ENCODE measurements around the gene TNFRSF1B. TPM values are rescaled to one million over a fixed set of nuclear protein-coding genes. Genes with fewer than 3 reads are reported as not detected.

Gene TNFRSF1B
- polyA plus RNA-seq, 3 donors, result 436 to 761 (median 450) TPM

GRCh38 chr1:12123172-12123571 is 43.6 kb upstream of the TNFRSF1B start:
- H4K20me1 ChIP-seq (ENCODE audit: insufficient read depth, low read length), result no peaks in the 10 kb centered on the region
- 75% methylated on average over 4 of the region's 8 CpGs for WGBS (ENCODE audit: insufficient coverage)
- no peak for DNase-seq
- no peaks in the 10 kb centered on the region for H3K9me3 ChIP-seq (replicated peaks in 1 of 2; ENCODE audit: control insufficient read depth in 1 of 2, insufficient read depth in 1 of 2, low read length in 2 of 2)
- no peak overlapping the region for H3K4me2 ChIP-seq (replicated peaks; ENCODE audit: extremely low read depth, low read length, poor library complexity, severe bottlenecking)
- H3K4me1 ChIP-seq (ENCODE audit: control insufficient read depth in 1 of 2, insufficient read depth in 2 of 2, low read length in 2 of 2), result peaks cover 34 to 35% of the 10 kb centered on the region in 2 donors
- H3K36me3 ChIP-seq (replicated peaks in 1 of 2; ENCODE audit: control insufficient read depth in 1 of 2, insufficient read depth in 2 of 2, low read length in 2 of 2), result no peaks in the 10 kb centered on the region
- intact Hi-C loops (cut with micrococcal nuclease), result loop anchor here in 1 of 2 donors (5.0 kb wide), 1 partner anchor 84 kb away; no protein-coding TSS in a partner anchor
- H3K36me3 Mint-ChIP-seq, result peaks cover 8 to 18% of the 10 kb centered on the region in 2 donors
- H3K27me3 Mint-ChIP-seq (ENCODE audit: low read depth in 3 of 3), result peaks cover 0 to 8% (median 8%) of the 10 kb centered on the region in 3 donors
- no peak overlapping the region for H3K4me3 Mint-ChIP-seq
- no peak overlapping the region for H3K4me3 ChIP-seq (replicated peaks in 1 of 3; ENCODE audit: low read depth in 2 of 3, low read length in 3 of 3)
- H3K4me1 Mint-ChIP-seq, result peaks cover 34% of the 10 kb centered on the region
- no peak overlapping the region for H2AFZ ChIP-seq (ENCODE audit: insufficient read depth, low read depth, low read length, poor library complexity, severe bottlenecking)
- no peak overlapping the region for H3K27ac ChIP-seq (ENCODE audit: low read depth in 1 of 2, low read length in 2 of 2)
- peaks cover 0 to 2% (median 0%) of the 10 kb centered on the region in 7 donors for H3K9me3 Mint-ChIP-seq
- H3K79me2 ChIP-seq (ENCODE audit: insufficient read depth, low read length), result peaks cover 24% of the 10 kb centered on the region
- no peak overlapping the region for H3K9ac ChIP-seq (ENCODE audit: insufficient read depth, low read length, poor library complexity, severe bottlenecking)
- H3K27ac Mint-ChIP-seq, result no peak overlapping the region
- H3K27me3 ChIP-seq (ENCODE audit: control insufficient read depth in 2 of 2, insufficient read depth in 2 of 2, low read length in 2 of 2), result no peaks in the 10 kb centered on the region
- TF ChIP-seq, protein P1, sequence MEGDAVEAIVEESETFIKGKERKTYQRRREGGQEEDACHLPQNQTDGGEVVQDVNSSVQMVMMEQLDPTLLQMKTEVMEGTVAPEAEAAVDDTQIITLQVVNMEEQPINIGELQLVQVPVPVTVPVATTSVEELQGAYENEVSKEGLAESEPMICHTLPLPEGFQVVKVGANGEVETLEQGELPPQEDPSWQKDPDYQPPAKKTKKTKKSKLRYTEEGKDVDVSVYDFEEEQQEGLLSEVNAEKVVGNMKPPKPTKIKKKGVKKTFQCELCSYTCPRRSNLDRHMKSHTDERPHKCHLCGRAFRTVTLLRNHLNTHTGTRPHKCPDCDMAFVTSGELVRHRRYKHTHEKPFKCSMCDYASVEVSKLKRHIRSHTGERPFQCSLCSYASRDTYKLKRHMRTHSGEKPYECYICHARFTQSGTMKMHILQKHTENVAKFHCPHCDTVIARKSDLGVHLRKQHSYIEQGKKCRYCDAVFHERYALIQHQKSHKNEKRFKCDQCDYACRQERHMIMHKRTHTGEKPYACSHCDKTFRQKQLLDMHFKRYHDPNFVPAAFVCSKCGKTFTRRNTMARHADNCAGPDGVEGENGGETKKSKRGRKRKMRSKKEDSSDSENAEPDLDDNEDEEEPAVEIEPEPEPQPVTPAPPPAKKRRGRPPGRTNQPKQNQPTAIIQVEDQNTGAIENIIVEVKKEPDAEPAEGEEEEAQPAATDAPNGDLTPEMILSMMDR (IDR thresholded peaks at IDR 0.05), result no peak

DNA sequence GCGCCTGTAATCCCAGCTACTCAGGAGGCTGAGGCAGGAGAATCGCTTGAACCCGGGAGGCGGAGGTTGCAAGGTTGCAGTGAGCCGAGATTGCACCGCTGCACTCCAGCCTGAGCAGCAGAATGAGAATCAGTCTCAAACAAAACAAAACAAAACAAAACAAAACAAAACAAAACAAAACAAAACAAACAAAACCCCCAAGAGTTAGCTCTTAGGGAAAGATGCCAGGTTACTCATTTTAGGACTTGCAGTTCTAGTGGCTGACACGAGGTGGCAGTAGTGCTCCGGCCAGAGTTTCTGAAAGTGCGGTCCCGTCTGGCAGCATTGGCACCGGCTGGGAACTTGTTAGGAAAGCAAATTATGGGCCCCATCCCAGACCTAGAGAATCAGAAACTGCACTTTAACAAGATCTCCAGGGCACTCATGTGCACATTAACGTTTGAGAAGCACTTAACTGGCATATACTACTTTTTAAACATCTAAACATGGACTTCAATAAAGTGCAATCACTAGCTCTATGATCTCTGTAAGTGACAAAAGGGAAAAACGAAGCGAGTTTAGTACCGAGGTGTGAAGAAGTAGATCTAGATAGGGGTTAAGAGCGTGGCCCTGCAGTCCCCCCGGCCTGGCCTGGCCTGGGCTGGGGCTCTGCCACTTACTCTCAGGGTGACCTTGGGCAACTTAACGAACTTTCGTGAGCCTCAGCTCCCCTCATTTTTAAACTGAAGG is 41.9 kb upstream of the TNFRSF1B start:
- H3K36me3 ChIP-seq (replicated peaks in 1 of 2; ENCODE audit: control insufficient read depth in 1 of 2, insufficient read depth in 2 of 2, low read length in 2 of 2), result no peaks in the 10 kb centered on the region
- no peak overlapping the region for H2AFZ ChIP-seq (ENCODE audit: insufficient read depth, low read depth, low read length, poor library complexity, severe bottlenecking)
- no peaks in the 10 kb centered on the region for H4K20me1 ChIP-seq (ENCODE audit: insufficient read depth, low read length)
- H3K4me1 ChIP-seq (ENCODE audit: control insufficient read depth in 1 of 2, insufficient read depth in 2 of 2, low read length in 2 of 2), result peaks cover 39% of the 10 kb centered on the region in 2 donors
- Mint-ChIP-seq H3K4me1 (peaks cover 43% of the 10 kb centered on the region), H3K36me3 (peaks cover 18 to 31% of the 10 kb centered on the region in 2 donors), H3K4me3 (peak overlapping the region; percentile 16 to 17), H3K27ac (peak overlapping the region; percentile 80 to 98 (median 91)), H3K9me3 (peaks cover 0 to 2% (median 0%) of the 10 kb centered on the region in 7 donors), H3K27me3 (ENCODE audit: low read depth in 3 of 3) (peaks cover 0 to 8% (median 7%) of the 10 kb centered on the region in 3 donors)
- peak overlapping the region; percentile 58 to 88 for H3K27ac ChIP-seq (ENCODE audit: low read depth in 1 of 2, low read length in 2 of 2)
- no peaks in the 10 kb centered on the region for H3K27me3 ChIP-seq (ENCODE audit: control insufficient read depth in 2 of 2, insufficient read depth in 2 of 2, low read length in 2 of 2)
- H3K9ac ChIP-seq (ENCODE audit: insufficient read depth, low read length, poor library complexity, severe bottlenecking), result peak overlapping the region; percentile 71
- DNase-seq, result peak; percentile 68 to 82 (median 77)
- intact Hi-C loops (cut with micrococcal nuclease), result loop anchor here (1.0 to 5.0 kb wide), 3 partner anchors 42 to 83 kb away; partner anchors contain the start of gene TNFRSF1B (in 2 of the 2)
- no peaks in the 10 kb centered on the region for H3K9me3 ChIP-seq (replicated peaks in 1 of 2; ENCODE audit: control insufficient read depth in 1 of 2, insufficient read depth in 1 of 2, low read length in 2 of 2)
- peak overlapping the region in 1 of 3 experiments; percentile 71 for H3K4me3 ChIP-seq (replicated peaks in 1 of 3; ENCODE audit: low read depth in 2 of 3, low read length in 3 of 3)
- H3K79me2 ChIP-seq (ENCODE audit: insufficient read depth, low read length), result peaks cover 32% of the 10 kb centered on the region
- 22% methylated on average over 9 of the region's 19 CpGs for WGBS (ENCODE audit: insufficient coverage)
- TF ChIP-seq, protein P1 (IDR thresholded peaks at IDR 0.05), result peak; percentile 93
- H3K4me2 ChIP-seq (replicated peaks; ENCODE audit: extremely low read depth, low read length, poor library complexity, severe bottlenecking), result peak overlapping the region; percentile 74
